ENCODE data around the gene TNRC6C.

GRCh38 chr17:77996256-77996655 is 37.8 kb downstream of the TNRC6C start:
- no peak for TF ChIP-seq CTCF (IDR thresholded peaks at IDR 0.05; ENCODE audit: low read depth, low read length)
- no peak for TF ChIP-seq POLR2A (IDR thresholded peaks at IDR 0.05; ENCODE audit: extremely low read depth, insufficient read length)
- TF ChIP-seq MAX (IDR thresholded peaks at IDR 0.05; ENCODE audit: low read depth, low read length): no peak

Measured in NB4 (cell line).